Measurements from ENCODE around the gene TCEAL9. TPM values are rescaled to one million over a fixed set of nuclear protein-coding genes. Genes with fewer than 3 reads are reported as not detected.

TCEAL9 gene
- polyA plus RNA-seq, 3 donors: 0.49 to 2.2 (median 0.49) TPM

GRCh38 chrX:103386332-103386731, 30.0 kb downstream of the TCEAL9 start:
- H3K36me3 Mint-ChIP-seq: no peaks in the 10 kb centered on the region
- no peaks in the 10 kb centered on the region for H3K79me2 ChIP-seq (ENCODE audit: insufficient read depth, low read length)
- no peaks in the 10 kb centered on the region for H3K27me3 ChIP-seq (ENCODE audit: control insufficient read depth in 2 of 2, insufficient read depth in 2 of 2, low read length in 2 of 2)
- no CpG with 5 or more reads among the region's 2 CpGs for WGBS (ENCODE audit: insufficient coverage)
- H3K4me3 ChIP-seq (replicated peaks in 1 of 3; ENCODE audit: low read depth in 2 of 3, low read length in 3 of 3): no peak overlapping the region
- no peaks in the 10 kb centered on the region for H3K4me1 ChIP-seq (ENCODE audit: control insufficient read depth in 1 of 2, insufficient read depth in 2 of 2, low read length in 2 of 2)
- intact Hi-C loops (cut with micrococcal nuclease): no loop called here
- no peaks in the 10 kb centered on the region for H3K36me3 ChIP-seq (replicated peaks in 1 of 2; ENCODE audit: control insufficient read depth in 1 of 2, insufficient read depth in 2 of 2, low read length in 2 of 2)
- peaks cover 0 to 2% (median 0%) of the 10 kb centered on the region in 7 donors for H3K9me3 Mint-ChIP-seq
- DNase-seq: no peak
- H4K20me1 ChIP-seq (ENCODE audit: insufficient read depth, low read length): no peaks in the 10 kb centered on the region
- no peaks in the 10 kb centered on the region for H3K4me1 Mint-ChIP-seq
- no peak overlapping the region for H3K9ac ChIP-seq (ENCODE audit: insufficient read depth, low read length, poor library complexity, severe bottlenecking)
- H3K27me3 Mint-ChIP-seq (ENCODE audit: low read depth in 3 of 3): peaks cover 2 to 16% (median 10%) of the 10 kb centered on the region in 3 donors
- H3K4me3 Mint-ChIP-seq: no peak overlapping the region
- TF ChIP-seq CTCF (IDR thresholded peaks at IDR 0.05): no peak
- H3K27ac Mint-ChIP-seq: no peak overlapping the region
- H3K4me2 ChIP-seq (replicated peaks; ENCODE audit: extremely low read depth, low read length, poor library complexity, severe bottlenecking): no peak overlapping the region
- no peak overlapping the region for H2AFZ ChIP-seq (ENCODE audit: insufficient read depth, low read depth, low read length, poor library complexity, severe bottlenecking)
- H3K27ac ChIP-seq (ENCODE audit: low read depth in 1 of 2, low read length in 2 of 2): no peak overlapping the region
- no peaks in the 10 kb centered on the region for H3K9me3 ChIP-seq (replicated peaks in 1 of 2; ENCODE audit: control insufficient read depth in 1 of 2, insufficient read depth in 1 of 2, low read length in 2 of 2)

GRCh38 chrX:103393487-103393886, 37.2 kb downstream of the TCEAL9 start:
- TF ChIP-seq CTCF (IDR thresholded peaks at IDR 0.05): no peak
- Mint-ChIP-seq H3K4me3 (no peak overlapping the region), H3K27ac (no peak overlapping the region), H3K36me3 (no peaks in the 10 kb centered on the region), H3K9me3 (peaks cover 0 to 5% (median 0%) of the 10 kb centered on the region in 7 donors), H3K27me3 (ENCODE audit: low read depth in 3 of 3) (peaks cover 2 to 13% (median 10%) of the 10 kb centered on the region in 3 donors), H3K4me1 (peaks cover 8% of the 10 kb centered on the region)
- no peaks in the 10 kb centered on the region for H3K27me3 ChIP-seq (ENCODE audit: control insufficient read depth in 2 of 2, insufficient read depth in 2 of 2, low read length in 2 of 2)
- WGBS (ENCODE audit: insufficient coverage): no CpG with 5 or more reads among the region's 3 CpGs
- no peaks in the 10 kb centered on the region for H4K20me1 ChIP-seq (ENCODE audit: insufficient read depth, low read length)
- no peaks in the 10 kb centered on the region for H3K9me3 ChIP-seq (replicated peaks in 1 of 2; ENCODE audit: control insufficient read depth in 1 of 2, insufficient read depth in 1 of 2, low read length in 2 of 2)
- H3K27ac ChIP-seq (ENCODE audit: low read depth in 1 of 2, low read length in 2 of 2): no peak overlapping the region
- no peak overlapping the region for H3K4me3 ChIP-seq (replicated peaks in 1 of 3; ENCODE audit: low read depth in 2 of 3, low read length in 3 of 3)
- no peaks in the 10 kb centered on the region for H3K36me3 ChIP-seq (replicated peaks in 1 of 2; ENCODE audit: control insufficient read depth in 1 of 2, insufficient read depth in 2 of 2, low read length in 2 of 2)
- H3K4me2 ChIP-seq (replicated peaks; ENCODE audit: extremely low read depth, low read length, poor library complexity, severe bottlenecking): no peak overlapping the region
- H3K79me2 ChIP-seq (ENCODE audit: insufficient read depth, low read length): no peaks in the 10 kb centered on the region
- no peak overlapping the region for H2AFZ ChIP-seq (ENCODE audit: insufficient read depth, low read depth, low read length, poor library complexity, severe bottlenecking)
- intact Hi-C loops (cut with micrococcal nuclease): no loop called here
- peaks cover 6 to 7% of the 10 kb centered on the region in 2 donors for H3K4me1 ChIP-seq (ENCODE audit: control insufficient read depth in 1 of 2, insufficient read depth in 2 of 2, low read length in 2 of 2)
- H3K9ac ChIP-seq (ENCODE audit: insufficient read depth, low read length, poor library complexity, severe bottlenecking): no peak overlapping the region
- DNase-seq: no peak
